SU-DHL-6 (cell line): ENCODE data around the gene TMEM229B.

Experiments used
- H2AFZ ChIP-seq: fragments of 200-600 bp; sonication (generic); 2 replicates; pipeline ENCODE4 v1.6.1; 2014; ENCODE audit warnings: low read depth, mild to moderate bottlenecking, moderate library complexity, mixed read lengths, antibody characterized with exemption, low read length; ENCODE audit not compliant: severe bottlenecking
- H3F3A ChIP-seq: fragments of 200-600 bp; shearing (Covaris generic); 2 replicates; pipeline ENCODE4 v1.6.0; 2016; ENCODE audit warnings: antibody characterized with exemption, mild to moderate bottlenecking; ENCODE audit not compliant: insufficient read depth
- H3K27ac ChIP-seq: fragments of 200-600 bp; sonication (generic); 2 replicates; pipeline ENCODE4 v1.5.1; 2016; ENCODE audit warnings: low read depth, mild to moderate bottlenecking, low read length, moderate library complexity, mixed read lengths
- H3K27me3 ChIP-seq: fragments of 200-600 bp; sonication (generic), shearing (Covaris generic); 2 replicates; pipeline ENCODE4 v1.6.0; 2014; ENCODE audit warnings: mild to moderate bottlenecking, low read length
- H3K36me3 ChIP-seq: fragments of 200-600 bp; sonication (generic); 2 replicates; pipeline ENCODE4 v1.6.1; 2014; ENCODE audit warnings: mild to moderate bottlenecking, low read length, mixed read lengths
- H3K4me2 ChIP-seq: fragments of 300-600, 200-600 bp; shearing (Covaris generic), sonication (generic); 2 replicates; pipeline ENCODE4 v1.6.0; 2014; ENCODE audit warnings: low read length, low read depth, mild to moderate bottlenecking; ENCODE audit not compliant: poor library complexity, severe bottlenecking
- H3K4me3 ChIP-seq: fragments of 200-600 bp; sonication (generic); 2 replicates; pipeline ENCODE4 v1.5.1; 2014; ENCODE audit warnings: antibody characterized with exemption, low read length, mild to moderate bottlenecking, mixed read lengths; ENCODE audit not compliant: insufficient read depth, poor library complexity, severe bottlenecking
- H3K79me2 ChIP-seq: fragments of 200-600 bp; sonication (generic); 2 replicates; pipeline ENCODE4 v1.6.1; 2014; ENCODE audit warnings: mild to moderate bottlenecking, low read length, moderate library complexity; ENCODE audit not compliant: insufficient read depth
- H3K9ac ChIP-seq: fragments of 200-600 bp; sonication (generic); 2 replicates; pipeline ENCODE4 v1.7.0; 2014; ENCODE audit warnings: mild to moderate bottlenecking, low read length
- H3K9me2 ChIP-seq: fragments of 200-600 bp; sonication (generic); replicated peaks from 2 replicates; pipeline ENCODE4 v1.6.1; 2014; ENCODE audit warnings: low read length; ENCODE audit not compliant: insufficient read depth
- H3K9me3 ChIP-seq: fragments of 200-600 bp; sonication (generic); 2 replicates; pipeline ENCODE4 v1.6.1; 2014; ENCODE audit warnings: low read length, mixed read lengths; ENCODE audit not compliant: insufficient read depth
- H4K20me1 ChIP-seq: fragments of 200-600 bp; sonication (generic); 2 replicates; pipeline ENCODE4 v1.6.1; 2014; ENCODE audit warnings: low read depth, mild to moderate bottlenecking, antibody characterized with exemption, low read length, moderate library complexity, mixed read lengths
- CTCF ChIP-seq: fragments of 200-600 bp; sonication (generic); IDR thresholded peaks from one replicate; pipeline ENCODE4 v1.5.1; 2017; ENCODE audit warnings: antibody characterized with exemption, mild to moderate bottlenecking, low read length, moderate library complexity; ENCODE audit not compliant: insufficient read depth, poor library complexity, severe bottlenecking
- EZH2phosphoT487 ChIP-seq: fragments of 200-600 bp; sonication (generic), shearing (Covaris generic); conservative IDR thresholded peaks from 2 replicates; pipeline ENCODE4 v1.6.1; 2018; ENCODE audit warnings: mild to moderate bottlenecking, antibody characterized with exemption, low read length, moderate library complexity, mixed read lengths

Gene TMEM229B

GRCh38 chr14:67519406-67519805 lies 30.9 kb upstream of the TMEM229B start:
- no peaks in the 10 kb centered on the region for H4K20me1 ChIP-seq
- H3K4me2 ChIP-seq, result no peak overlapping the region
- H2AFZ ChIP-seq, result no peak overlapping the region
- no peaks in the 10 kb centered on the region for H3K36me3 ChIP-seq
- H3K9ac ChIP-seq, result no peak overlapping the region
- H3K27ac ChIP-seq, result no peak overlapping the region
- H3K27me3 ChIP-seq, result no peaks in the 10 kb centered on the region
- no peak for TF ChIP-seq CTCF
- TF ChIP-seq EZH2phosphoT487, result no peak
- H3K9me2 ChIP-seq, result no peaks in the 10 kb centered on the region
- H3K79me2 ChIP-seq, result no peaks in the 10 kb centered on the region
- H3K9me3 ChIP-seq, result no peaks in the 10 kb centered on the region
- no peaks in the 10 kb centered on the region for H3F3A ChIP-seq
- H3K4me3 ChIP-seq, result no peak overlapping the region

- no peak overlapping the region for H2AFZ ChIP-seq
- H3K9me3 ChIP-seq, result no peaks in the 10 kb centered on the region
- no peaks in the 10 kb centered on the region for H3K79me2 ChIP-seq
- no peak overlapping the region for H3K4me3 ChIP-seq
- H3K27me3 ChIP-seq, result no peaks in the 10 kb centered on the region
- no peaks in the 10 kb centered on the region for H3K36me3 ChIP-seq
- H3K9ac ChIP-seq, result no peak overlapping the region
- H3K4me2 ChIP-seq, result no peak overlapping the region
- TF ChIP-seq EZH2phosphoT487, result no peak
- no peak for TF ChIP-seq CTCF
- H3F3A ChIP-seq, result 0 out of 2 replicates have a peak, but pooled peaks cover 7% of the 10 kb centered on the region
- H4K20me1 ChIP-seq, result no peaks in the 10 kb centered on the region
- no peak overlapping the region for H3K27ac ChIP-seq
- no peaks in the 10 kb centered on the region for H3K9me2 ChIP-seq
Measured at GRCh38 chr14:67517083-67517482, 28.6 kb upstream of the TMEM229B start.

GRCh38 chr14:67516676-67517075 lies 28.2 kb upstream of the TMEM229B start:
- Histone ChIP-seq H4K20me1 (no peaks in the 10 kb centered on the region), H3K9ac (no peak overlapping the region), H3K4me3 (no peak overlapping the region), H3K79me2 (no peaks in the 10 kb centered on the region), H3K9me3 (no peaks in the 10 kb centered on the region), H3K4me2 (no peak overlapping the region), H3F3A (0 out of 2 replicates have a peak, but pooled peaks cover 7% of the 10 kb centered on the region), H2AFZ (no peak overlapping the region), H3K9me2 (no peaks in the 10 kb centered on the region), H3K36me3 (no peaks in the 10 kb centered on the region), H3K27me3 (no peaks in the 10 kb centered on the region), H3K27ac (no peak overlapping the region)
- TF ChIP-seq EZH2phosphoT487, result no peak
- no peak for TF ChIP-seq CTCF
